ENCODE results near the gene EID3.
"Not testable (repeated sequence)": the region's sequence is repeated elsewhere in the genome, so short reads cannot be mapped to it uniquely, and the experiment has no call there.

Gene EID3

GRCh38 chr12:104313568-104314241 lies 10.2 kb downstream of the EID3 start:
- DNase-seq = no peak

GRCh38 chr12:104314242-104314614 lies 10.7 kb downstream of the EID3 start:
- no peak for DNase-seq

GRCh38 chr12:104315326-104316224 lies 12.0 kb downstream of the EID3 start:
- no peak for DNase-seq

- no peak for DNase-seq
Measured at GRCh38 chr12:104316936-104317335, 13.4 kb downstream of the EID3 start.

GRCh38 chr12:104317538-104318210 lies 14.1 kb downstream of the EID3 start:
- DNase-seq = no peak

GRCh38 chr12:104319028-104319427 lies 15.5 kb downstream of the EID3 start:
- no peak for DNase-seq

GRCh38 chr12:104319918-104320626 lies 16.5 kb downstream of the EID3 start:
- no peak for DNase-seq

GRCh38 chr12:104320627-104321024 lies 17.1 kb downstream of the EID3 start:
- DNase-seq = no peak

- DNase-seq = no peak
Measured at GRCh38 chr12:104321949-104322348, 18.4 kb downstream of the EID3 start.

- not testable (repeated sequence) for DNase-seq
Measured at GRCh38 chr12:104322533-104322932, 19.0 kb downstream of the EID3 start.

GRCh38 chr12:104323899-104324298 lies 20.4 kb downstream of the EID3 start:
- DNase-seq = no peak

- DNase-seq = not testable (repeated sequence)
Measured at GRCh38 chr12:104328278-104328677, 24.7 kb downstream of the EID3 start.

- DNase-seq = no peak
Measured at GRCh38 chr12:104328790-104329189, 25.3 kb downstream of the EID3 start.

GRCh38 chr12:104329707-104330532 lies 26.4 kb downstream of the EID3 start:
- no peak for DNase-seq

- no peak for DNase-seq
Measured at GRCh38 chr12:104331376-104331775, 27.8 kb downstream of the EID3 start.

- not testable (repeated sequence) for DNase-seq
Measured at GRCh38 chr12:104332273-104332672, 28.7 kb downstream of the EID3 start.

GRCh38 chr12:104333692-104334255 lies 30.2 kb downstream of the EID3 start:
- no peak for DNase-seq

- DNase-seq = no peak
Measured at GRCh38 chr12:104334581-104334980, 31.0 kb downstream of the EID3 start.

- no peak for DNase-seq
Measured at GRCh38 chr12:104336115-104336514, 32.6 kb downstream of the EID3 start.

- DNase-seq = no peak
Measured at GRCh38 chr12:104337030-104337558, 33.6 kb downstream of the EID3 start.

GRCh38 chr12:104339663-104340062 lies 36.1 kb downstream of the EID3 start:
- no peak for DNase-seq
